ENCODE measurements around the gene LOX.

DNA sequence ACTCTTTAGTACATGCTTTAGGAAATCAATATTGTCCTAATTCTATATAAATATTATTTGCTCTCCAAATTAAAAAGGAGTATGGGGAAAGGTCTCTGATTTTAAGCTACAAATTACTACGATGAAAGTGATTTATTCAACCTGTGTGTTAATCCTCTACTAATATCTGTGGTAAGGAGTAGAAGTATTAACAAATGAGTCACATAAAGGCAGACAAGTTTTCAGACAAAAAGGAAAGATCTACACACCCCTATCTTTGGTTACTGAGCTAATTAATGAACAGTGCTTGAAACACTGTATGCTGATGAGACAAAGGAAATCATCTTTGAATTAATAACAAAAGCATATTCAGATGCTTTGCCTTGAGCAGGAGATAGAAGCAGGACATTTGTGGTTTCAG, 15.9 kb downstream of the LOX start:
- TF ChIP-seq, protein P1, sequence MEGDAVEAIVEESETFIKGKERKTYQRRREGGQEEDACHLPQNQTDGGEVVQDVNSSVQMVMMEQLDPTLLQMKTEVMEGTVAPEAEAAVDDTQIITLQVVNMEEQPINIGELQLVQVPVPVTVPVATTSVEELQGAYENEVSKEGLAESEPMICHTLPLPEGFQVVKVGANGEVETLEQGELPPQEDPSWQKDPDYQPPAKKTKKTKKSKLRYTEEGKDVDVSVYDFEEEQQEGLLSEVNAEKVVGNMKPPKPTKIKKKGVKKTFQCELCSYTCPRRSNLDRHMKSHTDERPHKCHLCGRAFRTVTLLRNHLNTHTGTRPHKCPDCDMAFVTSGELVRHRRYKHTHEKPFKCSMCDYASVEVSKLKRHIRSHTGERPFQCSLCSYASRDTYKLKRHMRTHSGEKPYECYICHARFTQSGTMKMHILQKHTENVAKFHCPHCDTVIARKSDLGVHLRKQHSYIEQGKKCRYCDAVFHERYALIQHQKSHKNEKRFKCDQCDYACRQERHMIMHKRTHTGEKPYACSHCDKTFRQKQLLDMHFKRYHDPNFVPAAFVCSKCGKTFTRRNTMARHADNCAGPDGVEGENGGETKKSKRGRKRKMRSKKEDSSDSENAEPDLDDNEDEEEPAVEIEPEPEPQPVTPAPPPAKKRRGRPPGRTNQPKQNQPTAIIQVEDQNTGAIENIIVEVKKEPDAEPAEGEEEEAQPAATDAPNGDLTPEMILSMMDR (IDR thresholded peaks at IDR 0.05), result no peak
- TF ChIP-seq POLR2A (IDR thresholded peaks at IDR 0.05; ENCODE audit: low read depth) (no peak), POLR2AphosphoS5 (IDR thresholded peaks at IDR 0.05) (no peak), EP300 (IDR thresholded peaks at IDR 0.05) (no peak)
